Osteoblast (primary cell): Measurements from ENCODE around the gene PLXNA2. TPM values are rescaled to one million over a fixed set of nuclear protein-coding genes. Genes with fewer than 3 reads are reported as not detected.

ENCODE experiments used
- DNase-seq: peaks from one replicate; pipeline ENCODE4 v3.0.0; 2011; ENCODE audit warnings: low spot score, mixed read lengths; ENCODE audit not compliant: insufficient read length; ENCODE audit errors: missing footprints
- H2AFZ ChIP-seq: 2 replicates; pipeline ENCODE4 v1.6.0; 2011; ENCODE audit warnings: mild to moderate bottlenecking, low read length
- H3K27ac ChIP-seq: 2 replicates; pipeline ENCODE4 v1.5.1; 2011; ENCODE audit warnings: mild to moderate bottlenecking, low read depth, low read length, moderate library complexity
- H3K27me3 ChIP-seq: 2 replicates; pipeline ENCODE4 v1.6.0; 2012; ENCODE audit warnings: mild to moderate bottlenecking, control low read depth, inconsistent platforms, low read length, moderate library complexity; ENCODE audit not compliant: insufficient read depth
- H3K36me3 ChIP-seq: 2 replicates; pipeline ENCODE4 v1.5.1; 2011; ENCODE audit warnings: mild to moderate bottlenecking, low read length, control low read depth, moderate library complexity; ENCODE audit not compliant: insufficient read depth
- H3K4me1 ChIP-seq: 2 replicates; pipeline ENCODE4 v1.5.1; 2011; ENCODE audit warnings: mild to moderate bottlenecking, low read length, control low read depth, moderate library complexity; ENCODE audit not compliant: insufficient read depth
- H3K4me2 ChIP-seq: 2 replicates; pipeline ENCODE4 v1.6.0; 2011; ENCODE audit warnings: mild to moderate bottlenecking, low read length; ENCODE audit not compliant: insufficient read depth
- H3K4me3 ChIP-seq: fragments of 200-600 bp; sonication (generic); 3 replicates; pipeline ENCODE4 v1.5.1; 2012; ENCODE audit warnings: mild to moderate bottlenecking, low read length, inconsistent platforms; ENCODE audit not compliant: insufficient read depth
- H3K79me2 ChIP-seq: 2 replicates; pipeline ENCODE4 v1.6.0; 2012; ENCODE audit warnings: mild to moderate bottlenecking, low read length, control low read depth, inconsistent platforms; ENCODE audit not compliant: insufficient read depth
- H3K9me3 ChIP-seq: 2 replicates; pipeline ENCODE4 v1.5.1; 2011; ENCODE audit warnings: low read depth, low read length, control low read depth
- H4K20me1 ChIP-seq: 2 replicates; pipeline ENCODE4 v1.6.0; 2012; ENCODE audit warnings: mild to moderate bottlenecking, low read length, control low read depth; ENCODE audit not compliant: insufficient read depth
- total RNA-seq: library from RNA; depleted of rRNA; stranded (reverse); fragments of >200 nt; gene quantifications from 2 replicates; pipeline ENCODE4 v1.2.3, GENCODE V29; 2012
- TF ChIP-seq, protein P1 (sequence below): IDR thresholded peaks from 2 replicates; pipeline ENCODE4 v1.5.1; 2011; ENCODE audit warnings: mild to moderate bottlenecking, low read depth, low read length, moderate library complexity; ENCODE audit errors: extremely low read depth

PLXNA2 gene
- total RNA-seq, 1 donor, result 3.3 TPM

DNA sequence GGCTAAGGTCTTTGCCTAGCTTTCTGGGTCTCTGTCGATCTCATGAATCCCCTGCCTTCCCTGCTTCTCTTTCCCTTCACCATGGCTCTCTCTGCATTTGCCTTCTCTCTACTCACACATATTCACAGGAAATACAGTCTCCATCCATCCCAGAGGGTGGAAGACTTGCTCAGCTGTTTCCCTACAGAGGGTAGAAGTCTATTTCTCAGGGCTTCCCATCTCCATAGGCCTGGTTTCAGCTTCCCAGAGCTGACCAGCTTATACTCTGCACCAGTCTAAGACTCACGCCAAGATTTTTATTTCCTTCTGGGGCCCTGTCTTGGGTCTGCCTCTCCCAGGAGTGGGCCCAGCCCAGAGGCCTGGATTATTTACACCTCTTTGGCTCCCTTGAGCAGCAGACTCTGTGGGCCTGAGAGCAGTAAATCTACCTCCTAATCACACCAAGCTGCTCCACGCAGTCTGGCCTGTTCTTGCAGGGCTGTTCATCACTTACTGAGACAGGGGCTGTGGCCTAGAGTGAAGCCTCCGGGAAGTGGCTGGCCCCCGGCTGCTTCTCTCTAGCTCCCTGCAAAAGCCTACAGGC is 102.5 kb downstream of the PLXNA2 start:
- no peaks in the 10 kb centered on the region for H4K20me1 ChIP-seq
- no peaks in the 10 kb centered on the region for H3K9me3 ChIP-seq
- no peak overlapping the region for H3K27ac ChIP-seq
- no peak overlapping the region for H2AFZ ChIP-seq
- H3K4me1 ChIP-seq, result no peaks in the 10 kb centered on the region
- TF ChIP-seq, protein P1, sequence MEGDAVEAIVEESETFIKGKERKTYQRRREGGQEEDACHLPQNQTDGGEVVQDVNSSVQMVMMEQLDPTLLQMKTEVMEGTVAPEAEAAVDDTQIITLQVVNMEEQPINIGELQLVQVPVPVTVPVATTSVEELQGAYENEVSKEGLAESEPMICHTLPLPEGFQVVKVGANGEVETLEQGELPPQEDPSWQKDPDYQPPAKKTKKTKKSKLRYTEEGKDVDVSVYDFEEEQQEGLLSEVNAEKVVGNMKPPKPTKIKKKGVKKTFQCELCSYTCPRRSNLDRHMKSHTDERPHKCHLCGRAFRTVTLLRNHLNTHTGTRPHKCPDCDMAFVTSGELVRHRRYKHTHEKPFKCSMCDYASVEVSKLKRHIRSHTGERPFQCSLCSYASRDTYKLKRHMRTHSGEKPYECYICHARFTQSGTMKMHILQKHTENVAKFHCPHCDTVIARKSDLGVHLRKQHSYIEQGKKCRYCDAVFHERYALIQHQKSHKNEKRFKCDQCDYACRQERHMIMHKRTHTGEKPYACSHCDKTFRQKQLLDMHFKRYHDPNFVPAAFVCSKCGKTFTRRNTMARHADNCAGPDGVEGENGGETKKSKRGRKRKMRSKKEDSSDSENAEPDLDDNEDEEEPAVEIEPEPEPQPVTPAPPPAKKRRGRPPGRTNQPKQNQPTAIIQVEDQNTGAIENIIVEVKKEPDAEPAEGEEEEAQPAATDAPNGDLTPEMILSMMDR, result no peak
- H3K36me3 ChIP-seq, result no peaks in the 10 kb centered on the region
- no peak overlapping the region for H3K4me2 ChIP-seq
- no peak overlapping the region for H3K4me3 ChIP-seq
- no peaks in the 10 kb centered on the region for H3K79me2 ChIP-seq
- no peak for DNase-seq
- no peaks in the 10 kb centered on the region for H3K27me3 ChIP-seq

GRCh38 chr1:208139434-208140045 is 104.6 kb downstream of the PLXNA2 start:
- TF ChIP-seq, protein P1, result no peak
- Histone ChIP-seq H2AFZ (no peak overlapping the region), H3K9me3 (no peaks in the 10 kb centered on the region), H3K79me2 (no peaks in the 10 kb centered on the region), H3K36me3 (no peaks in the 10 kb centered on the region), H3K4me1 (no peaks in the 10 kb centered on the region), H3K4me2 (no peak overlapping the region), H3K4me3 (no peak overlapping the region), H3K27ac (no peak overlapping the region), H4K20me1 (no peaks in the 10 kb centered on the region), H3K27me3 (no peaks in the 10 kb centered on the region)
- no peak for DNase-seq

- Histone ChIP-seq H3K4me1 (no peaks in the 10 kb centered on the region), H4K20me1 (no peaks in the 10 kb centered on the region), H3K27me3 (no peaks in the 10 kb centered on the region), H3K27ac (no peak overlapping the region), H3K36me3 (no peaks in the 10 kb centered on the region), H3K79me2 (no peaks in the 10 kb centered on the region), H3K4me3 (no peak overlapping the region), H2AFZ (no peak overlapping the region), H3K4me2 (no peak overlapping the region), H3K9me3 (no peaks in the 10 kb centered on the region)
- TF ChIP-seq, protein P1, result no peak
- no peak for DNase-seq
Measured at GRCh38 chr1:208137193-208137592, 107.0 kb downstream of the PLXNA2 start.

DNA sequence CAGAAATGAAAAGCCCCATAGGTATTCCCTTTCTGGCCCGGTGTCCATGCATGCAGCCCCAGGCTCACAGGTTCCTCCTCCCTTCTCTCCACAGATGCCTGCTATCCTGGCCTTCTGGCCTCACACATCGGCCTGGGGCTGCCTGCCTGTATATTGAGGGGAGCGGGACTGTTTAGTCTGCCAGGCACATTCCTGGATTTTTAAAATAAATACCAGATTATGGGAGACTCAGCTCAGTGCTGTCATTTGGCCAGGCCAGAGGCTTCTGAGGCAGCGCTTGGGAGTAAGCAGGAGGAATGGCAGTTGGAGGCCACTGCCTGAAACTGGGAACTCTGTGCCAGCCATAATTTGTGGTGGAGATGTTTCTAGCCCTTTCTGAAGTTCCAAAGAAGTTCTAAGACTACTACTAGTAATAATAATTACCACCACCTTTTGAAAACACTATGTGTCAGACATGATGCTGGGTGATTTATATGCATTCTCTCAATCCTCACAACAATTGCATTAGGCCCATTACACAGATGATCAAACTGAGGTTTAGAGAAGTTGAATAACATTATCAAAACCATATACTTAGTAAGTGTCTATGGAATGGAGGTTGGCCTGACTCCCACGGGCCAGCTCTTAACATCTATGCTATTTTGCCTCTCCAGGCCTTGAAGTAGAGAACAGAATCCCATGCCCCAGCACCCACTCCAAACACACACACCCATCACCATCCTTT is 107.6 kb downstream of the PLXNA2 start:
- Histone ChIP-seq H3K36me3 (no peaks in the 10 kb centered on the region), H3K4me1 (no peaks in the 10 kb centered on the region), H3K4me2 (no peak overlapping the region), H2AFZ (no peak overlapping the region), H4K20me1 (no peaks in the 10 kb centered on the region), H3K79me2 (no peaks in the 10 kb centered on the region), H3K27me3 (no peaks in the 10 kb centered on the region), H3K27ac (no peak overlapping the region), H3K9me3 (no peaks in the 10 kb centered on the region), H3K4me3 (no peak overlapping the region)
- DNase-seq, result no peak
- TF ChIP-seq, protein P1, result no peak
